H9 (cell line): ENCODE data around the gene C10orf105. TPM values are rescaled to one million over a fixed set of nuclear protein-coding genes. Genes with fewer than 3 reads are reported as not detected.
A peak's percentile ranks its signal among the peaks of the same experiment; 100 is the strongest.

ENCODE experiments used
- DNase-seq: peaks from one replicate; pipeline ENCODE4 v3.0.0-alpha.2; 2017
- H2AFZ ChIP-seq: one replicate; pipeline ENCODE4 v1.6.1; 2013; ENCODE audit warnings: mild to moderate bottlenecking, low read length, control low read depth, moderate library complexity
- H2AK5ac ChIP-seq: 2 replicates; pipeline ENCODE4 v1.6.1; 2013; ENCODE audit warnings: low read length, control low read depth, mixed read lengths; ENCODE audit not compliant: insufficient read length
- H2BK120ac ChIP-seq: one replicate; pipeline ENCODE4 v1.6.1; 2013; ENCODE audit warnings: low read depth, mild to moderate bottlenecking, low read length, control low read depth, inconsistent platforms; ENCODE audit not compliant: poor library complexity, severe bottlenecking
- H2BK12ac ChIP-seq: 2 replicates; pipeline ENCODE4 v1.6.1; 2013; ENCODE audit warnings: low read length, control low read depth, mixed read lengths, low read depth; ENCODE audit not compliant: insufficient read length
- H2BK15ac ChIP-seq: 2 replicates; pipeline ENCODE4 v1.6.1; 2013; ENCODE audit warnings: low read depth, low read length, control low read depth
- H2BK20ac ChIP-seq: one replicate; pipeline ENCODE4 v1.6.1; 2013; ENCODE audit warnings: low read depth, mild to moderate bottlenecking, low read length, control low read depth, inconsistent platforms; ENCODE audit not compliant: poor library complexity, severe bottlenecking
- H2BK5ac ChIP-seq: 2 replicates; pipeline ENCODE4 v1.6.1; 2013; ENCODE audit warnings: low read length, control low read depth, mixed read lengths; ENCODE audit not compliant: insufficient read length
- H3K14ac ChIP-seq: 2 replicates; pipeline ENCODE4 v1.6.1; 2013; ENCODE audit warnings: low read length, control low read depth; ENCODE audit not compliant: insufficient read depth
- H3K18ac ChIP-seq: 2 replicates; pipeline ENCODE4 v1.6.1; 2013; ENCODE audit warnings: low read depth, mild to moderate bottlenecking, mixed read lengths, low read length, control low read depth; ENCODE audit not compliant: insufficient read length
- H3K23ac ChIP-seq: 2 replicates; pipeline ENCODE4 v1.6.1; 2013; ENCODE audit warnings: low read length, control low read depth, mixed read lengths, low read depth; ENCODE audit not compliant: insufficient read length
- H3K23me2 ChIP-seq: 2 replicates; pipeline ENCODE4 v1.6.1; 2013; ENCODE audit warnings: low read depth, mild to moderate bottlenecking, mixed read lengths, low read length, control low read depth; ENCODE audit not compliant: insufficient read length, poor library complexity, severe bottlenecking
- H3K27ac ChIP-seq: 2 replicates; pipeline ENCODE4 v1.5.1; 2013; ENCODE audit warnings: low read length, control low read depth, mixed read lengths, low read depth; ENCODE audit not compliant: insufficient read length
- H3K27me3 ChIP-seq: 2 replicates; pipeline ENCODE4 v1.6.1; 2013; ENCODE audit warnings: low read length, control low read depth, inconsistent platforms; ENCODE audit not compliant: insufficient read depth
- H3K4ac ChIP-seq: 2 replicates; pipeline ENCODE4 v1.6.1; 2013; ENCODE audit warnings: low read depth, mild to moderate bottlenecking, control low read depth, inconsistent platforms, low read length, moderate library complexity
- H3K4me1 ChIP-seq: 2 replicates; pipeline ENCODE4 v1.6.1; 2013; ENCODE audit warnings: low read length, control low read depth, inconsistent platforms; ENCODE audit not compliant: insufficient read depth
- H3K4me2 ChIP-seq: 2 replicates; pipeline ENCODE4 v1.6.1; 2013; ENCODE audit warnings: low read length, control low read depth, mixed read lengths; ENCODE audit not compliant: insufficient read length, insufficient read depth
- H3K56ac ChIP-seq: 2 replicates; pipeline ENCODE4 v1.6.1; 2013; ENCODE audit warnings: low read depth, mild to moderate bottlenecking, mixed read lengths, low read length, control low read depth; ENCODE audit not compliant: insufficient read length
- H3K79me1 ChIP-seq: 2 replicates; pipeline ENCODE4 v1.6.1; 2013; ENCODE audit warnings: low read depth, mild to moderate bottlenecking, moderate library complexity, low read length, control low read depth, inconsistent platforms; ENCODE audit not compliant: insufficient read depth, poor library complexity, severe bottlenecking
- H3K79me2 ChIP-seq: 2 replicates; pipeline ENCODE4 v1.6.1; 2013; ENCODE audit warnings: low read length, control low read depth, inconsistent platforms; ENCODE audit not compliant: insufficient read depth
- H3K9ac ChIP-seq: 2 replicates; pipeline ENCODE4 v1.6.1; 2013; ENCODE audit warnings: low read length, control low read depth, mixed read lengths; ENCODE audit not compliant: insufficient read length; ENCODE audit errors: extremely low read depth
- H3K9me3 ChIP-seq: one replicate; pipeline ENCODE4 v1.6.1; 2013; ENCODE audit warnings: low read depth, low read length, inconsistent platforms; ENCODE audit not compliant: control insufficient read depth
- H3T11ph ChIP-seq: one replicate; pipeline ENCODE4 v1.6.1; 2013; ENCODE audit warnings: mild to moderate bottlenecking, low read length, control low read depth, inconsistent platforms
- H4K20me1 ChIP-seq: one replicate; pipeline ENCODE4 v1.6.1; 2013; ENCODE audit not compliant: control insufficient read depth, insufficient read length, insufficient read depth
- H4K5ac ChIP-seq: 2 replicates; pipeline ENCODE4 v1.6.1; 2013; ENCODE audit warnings: low read depth, mild to moderate bottlenecking, mixed read lengths, low read length, control low read depth; ENCODE audit not compliant: insufficient read length
- H4K8ac ChIP-seq: replicated peaks from 2 replicates; pipeline ENCODE4 v1.6.1; 2013; ENCODE audit warnings: low read length, control low read depth, mixed read lengths, low read depth; ENCODE audit not compliant: insufficient read length
- H4K91ac ChIP-seq: 2 replicates; pipeline ENCODE4 v1.6.1; 2013; ENCODE audit warnings: low read depth, mild to moderate bottlenecking, moderate library complexity, mixed read lengths, low read length, control low read depth; ENCODE audit not compliant: insufficient read length
- H3K27ac Mint-ChIP-seq, 3 experiments: 2 replicates in 2 of 3; 3 replicates in 1 of 3; pipeline ENCODE4 v1.8.0; 2020 to 2021; ENCODE audit warnings: mixed read lengths in 3 of 3, mild to moderate bottlenecking in 1 of 3, moderate library complexity in 1 of 3
- H3K27me3 Mint-ChIP-seq: 2 replicates; pipeline ENCODE4 v1.8.0; 2021; ENCODE audit warnings: low read depth, mild to moderate bottlenecking, moderate library complexity, mixed read lengths
- H3K36me3 Mint-ChIP-seq, 3 experiments: 2 replicates in 2 of 3; 3 replicates in 1 of 3; pipeline ENCODE4 v1.8.0; 2020 to 2021; ENCODE audit warnings: low read depth in 3 of 3, mixed read lengths in 3 of 3; ENCODE audit not compliant: insufficient read depth in 1 of 3
- H3K4me1 Mint-ChIP-seq, 2 experiments: 2 replicates each; pipeline ENCODE4 v1.8.0; 2020; ENCODE audit warnings: mixed read lengths in 2 of 2
- H3K4me3 Mint-ChIP-seq, 2 experiments: 2 replicates in 1 of 2; 3 replicates in 1 of 2; pipeline ENCODE4 v1.8.0; 2020 to 2021; ENCODE audit warnings: mild to moderate bottlenecking in 2 of 2, mixed read lengths in 2 of 2, moderate library complexity in 1 of 2
- H3K9me3 Mint-ChIP-seq, 2 experiments: 2 replicates in 1 of 2; 3 replicates in 1 of 2; pipeline ENCODE4 v1.8.0; 2020; ENCODE audit warnings: mild to moderate bottlenecking in 2 of 2, mixed read lengths in 2 of 2, moderate library complexity in 1 of 2
- WGBS: extraction: QIAGEN DNeasy Blood & Tissue Kit; methylation state at CpG from one replicate; pipeline ENCODE4 v1.1.7; 2013; ENCODE audit warnings: missing lambda C conversion rate, low lambda C conversion rate, mixed read lengths; ENCODE audit not compliant: insufficient read length; ENCODE audit errors: extremely low coverage; 5-methylcytosine and 5-hydroxymethylcytosine counted together
- total RNA-seq: library from RNA; stranded (reverse); gene quantifications from 2 replicates; pipeline ENCODE4 v1.2.1, GENCODE V29; 2021
- TF ChIP-seq, protein P1 (sequence below): fragments of 200-600 bp; sonication (generic); conservative IDR thresholded peaks from 3 replicates; pipeline ENCODE4 v1.8.0; 2021; ENCODE audit warnings: antibody characterized with exemption, mild to moderate bottlenecking

The C10orf105 gene
- total RNA-seq, 1 experiment from 2014 or later = 0.26 TPM

- peaks cover 6 to 13% of the 10 kb centered on the region in 2 experiments for H3K4me1 Mint-ChIP-seq
- H2BK120ac ChIP-seq = no peak overlapping the region
- no peak overlapping the region for H3K18ac ChIP-seq
- no peak overlapping the region for H3K4me2 ChIP-seq
- WGBS = no CpG with 5 or more reads among the region's 11 CpGs
- no peak overlapping the region for H2AK5ac ChIP-seq
- H4K91ac ChIP-seq = no peak overlapping the region
- no peak overlapping the region for H3K56ac ChIP-seq
- H3K4ac ChIP-seq = no peak overlapping the region
- no peak overlapping the region for H3K27ac Mint-ChIP-seq
- no peaks in the 10 kb centered on the region for H3K27me3 ChIP-seq
- H2BK20ac ChIP-seq = no peak overlapping the region
- no peaks in the 10 kb centered on the region for H3K9me3 ChIP-seq
- no peak overlapping the region for H2AFZ ChIP-seq
- H3K9me3 Mint-ChIP-seq = no peaks in the 10 kb centered on the region
- H4K5ac ChIP-seq = no peak overlapping the region
- H3K27ac ChIP-seq = no peak overlapping the region
- H3K79me1 ChIP-seq = no peaks in the 10 kb centered on the region
- H3K14ac ChIP-seq = peak overlapping the region; percentile 46; the same call in 1 of the 2 replicates
- no peak overlapping the region for H3T11ph ChIP-seq
- TF ChIP-seq, protein P1, sequence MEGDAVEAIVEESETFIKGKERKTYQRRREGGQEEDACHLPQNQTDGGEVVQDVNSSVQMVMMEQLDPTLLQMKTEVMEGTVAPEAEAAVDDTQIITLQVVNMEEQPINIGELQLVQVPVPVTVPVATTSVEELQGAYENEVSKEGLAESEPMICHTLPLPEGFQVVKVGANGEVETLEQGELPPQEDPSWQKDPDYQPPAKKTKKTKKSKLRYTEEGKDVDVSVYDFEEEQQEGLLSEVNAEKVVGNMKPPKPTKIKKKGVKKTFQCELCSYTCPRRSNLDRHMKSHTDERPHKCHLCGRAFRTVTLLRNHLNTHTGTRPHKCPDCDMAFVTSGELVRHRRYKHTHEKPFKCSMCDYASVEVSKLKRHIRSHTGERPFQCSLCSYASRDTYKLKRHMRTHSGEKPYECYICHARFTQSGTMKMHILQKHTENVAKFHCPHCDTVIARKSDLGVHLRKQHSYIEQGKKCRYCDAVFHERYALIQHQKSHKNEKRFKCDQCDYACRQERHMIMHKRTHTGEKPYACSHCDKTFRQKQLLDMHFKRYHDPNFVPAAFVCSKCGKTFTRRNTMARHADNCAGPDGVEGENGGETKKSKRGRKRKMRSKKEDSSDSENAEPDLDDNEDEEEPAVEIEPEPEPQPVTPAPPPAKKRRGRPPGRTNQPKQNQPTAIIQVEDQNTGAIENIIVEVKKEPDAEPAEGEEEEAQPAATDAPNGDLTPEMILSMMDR = no peak
- no peak overlapping the region for H2BK5ac ChIP-seq
- H3K4me1 ChIP-seq = no peaks in the 10 kb centered on the region
- H3K4me3 Mint-ChIP-seq = no peak overlapping the region; a peak in 1 of 5 replicates
- H3K27me3 Mint-ChIP-seq = peaks cover 2% of the 10 kb centered on the region; the same call in 1 of the 2 replicates
- H3K79me2 ChIP-seq = no peaks in the 10 kb centered on the region
- H3K36me3 Mint-ChIP-seq = no peaks in the 10 kb centered on the region
- H4K20me1 ChIP-seq = no peaks in the 10 kb centered on the region
- DNase-seq = no peak
- no peak overlapping the region for H3K23ac ChIP-seq
- H4K8ac ChIP-seq = no peak overlapping the region
- H3K23me2 ChIP-seq = no peaks in the 10 kb centered on the region
- H2BK15ac ChIP-seq = no peak overlapping the region
- no peak overlapping the region for H2BK12ac ChIP-seq
- H3K9ac ChIP-seq = no peak overlapping the region
Measured at GRCh38 chr10:71701496-71702132, 18.0 kb downstream of the C10orf105 start.
